Kidney (tissue), 14 donors: ENCODE results near the gene PXYLP1. TPM values are rescaled to one million over a fixed set of nuclear protein-coding genes. Genes with fewer than 3 reads are reported as not detected.

ENCODE experiments used
- DNase-seq, 5 donors: peaks; one replicate each; pipeline ENCODE4 v3.0.0-alpha.2; 2013 to 2020
- FAIRE-seq: peaks from 2 replicates; lab custom pipeline; 2012; peaks lifted over from hg19 to GRCh38; lab: Jason Lieb, UNC
- H3K27ac ChIP-seq, 2 donors: one replicate each; pipeline ENCODE4 v1.7.0; 2013; ENCODE audit warnings: low read depth in 2 of 2, low read length in 2 of 2, inconsistent platforms in 1 of 2
- H3K27me3 ChIP-seq: one replicate; pipeline ENCODE4 v1.7.1; 2013; ENCODE audit warnings: low read length, inconsistent platforms; ENCODE audit not compliant: control insufficient read depth, insufficient read depth
- H3K36me3 ChIP-seq, 3 donors: one replicate each; pipeline versions ENCODE4 v1.7.0 to v1.7.1; 2013; ENCODE audit warnings: low read length in 3 of 3, control low read depth in 1 of 3, inconsistent platforms in 1 of 3; ENCODE audit not compliant: insufficient read depth in 3 of 3, control insufficient read depth in 2 of 3
- H3K4me1 ChIP-seq, 3 donors: one replicate each; pipeline versions ENCODE4 v1.7.0 to v1.7.1; 2013; ENCODE audit warnings: low read length in 3 of 3, inconsistent platforms in 1 of 3, low read depth in 1 of 3; ENCODE audit not compliant: control insufficient read depth in 2 of 3, insufficient read depth in 2 of 3
- H3K4me3 ChIP-seq, 3 donors: one replicate each; pipeline versions ENCODE4 v1.7.0 to v1.8.1; 2013; ENCODE audit warnings: low read length in 3 of 3, control low read depth in 1 of 3, inconsistent platforms in 1 of 3
- H3K9ac ChIP-seq, 3 donors: one replicate each; pipeline versions ENCODE4 v1.7.0 to v1.7.1; 2013; ENCODE audit warnings: low read length in 3 of 3, control low read depth in 1 of 3, inconsistent platforms in 1 of 3
- H3K9me3 ChIP-seq, 3 donors: one replicate each; pipeline versions ENCODE4 v1.7.0 to v1.7.1; 2013; ENCODE audit warnings: low read length in 3 of 3, control low read depth in 1 of 3, inconsistent platforms in 1 of 3; ENCODE audit not compliant: control insufficient read depth in 2 of 3, insufficient read depth in 1 of 3
- CTCF ChIP-seq: IDR thresholded peaks from 3 replicates; pipeline ENCODE4 v1.5.1; 2012; ENCODE audit warnings: mild to moderate bottlenecking, moderate library complexity, borderline replicate concordance; ENCODE audit not compliant: insufficient read depth; ENCODE audit errors: extremely low read depth
- intact Hi-C: fragments of 100-400 bp; cut with DNase I; formaldehyde crosslinking; loops from one replicate; pipeline ENCODE4 v1.11.1; 2022
- polyA plus RNA-seq: library from polyadenylated mRNA; stranded (reverse); fragments of 350-450 nt; fragmentation: Illumina TruSeq; extraction: RNeasy Lipid Tissue Mini Kit (QIAGEN cat#74804); gene quantifications from one replicate; pipeline ENCODE4 v1.2.3, GENCODE V29; 2014; ENCODE audit warnings: low read depth, low replicate concordance; ENCODE audit not compliant: insufficient read depth
- total RNA-seq: library from RNA; stranded (reverse); fragmentation: NEBNext Ultra II Directional; extraction: Animal tissue kit (Norgen Biotek cat#: 25700); gene quantifications from one replicate; pipeline ENCODE4 v1.2.1, GENCODE V29; 2021
- donor health status: control.
- donor health status: control.
- donor health status: control.
- donor health status: control.
- donor health status: control.
- donor health status: DM: yes; HTN: yes; CAD: no.
- donor health status: Normal renal cell carcinoma (clear cell type).

The PXYLP1 gene
- total and polyA plus RNA-seq, 2 donors from 2014 or later = 5.4 to 11.9 TPM

GRCh38 chr3:141212555-141212954 is 19.1 kb upstream of the PXYLP1 start:
- Histone ChIP-seq H3K9me3 (peaks cover 0 to 11% (median 2%) of the 10 kb centered on the region in 3 donors), H3K27me3 (no peaks in the 10 kb centered on the region), H3K4me3 (no peak overlapping the region), H3K27ac (no peak overlapping the region), H3K4me1 (no peaks in the 10 kb centered on the region), H3K9ac (no peak overlapping the region), H3K36me3 (no peaks in the 10 kb centered on the region)
- intact Hi-C loops = no loop called here
- DNase-seq (no peak), FAIRE-seq (no peak)
- TF ChIP-seq CTCF = no peak

DNA sequence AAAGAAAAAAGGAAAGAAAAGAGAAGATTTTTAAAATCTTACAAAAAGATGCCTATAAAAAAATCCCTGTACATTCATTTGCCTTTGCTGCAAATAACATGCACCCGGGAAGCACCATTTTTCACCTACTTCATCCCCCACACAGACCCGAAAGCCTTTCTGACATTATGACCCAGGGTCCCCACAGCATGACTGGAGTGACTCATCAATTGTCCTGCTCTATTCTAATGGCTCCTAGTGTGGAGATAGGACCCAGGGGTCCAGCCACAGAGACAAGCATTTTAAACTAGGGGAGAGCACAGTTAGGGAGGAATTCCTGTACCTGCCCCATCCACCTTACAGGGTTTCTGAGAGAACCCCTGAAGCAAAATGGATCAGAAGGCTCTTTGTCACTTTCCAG is 14.7 kb upstream of the PXYLP1 start:
- no peaks in the 10 kb centered on the region for H3K36me3 ChIP-seq
- H3K27me3 ChIP-seq = no peaks in the 10 kb centered on the region
- DNase-seq (no peak), FAIRE-seq (no peak)
- TF ChIP-seq CTCF = no peak
- H3K4me3 ChIP-seq = no peak overlapping the region
- intact Hi-C loops = no loop called here
- H3K4me1 ChIP-seq = no peaks in the 10 kb centered on the region
- H3K27ac ChIP-seq = no peak overlapping the region
- H3K9ac ChIP-seq = no peak overlapping the region
- peaks cover 0 to 10% (median 2%) of the 10 kb centered on the region in 3 donors for H3K9me3 ChIP-seq

DNA sequence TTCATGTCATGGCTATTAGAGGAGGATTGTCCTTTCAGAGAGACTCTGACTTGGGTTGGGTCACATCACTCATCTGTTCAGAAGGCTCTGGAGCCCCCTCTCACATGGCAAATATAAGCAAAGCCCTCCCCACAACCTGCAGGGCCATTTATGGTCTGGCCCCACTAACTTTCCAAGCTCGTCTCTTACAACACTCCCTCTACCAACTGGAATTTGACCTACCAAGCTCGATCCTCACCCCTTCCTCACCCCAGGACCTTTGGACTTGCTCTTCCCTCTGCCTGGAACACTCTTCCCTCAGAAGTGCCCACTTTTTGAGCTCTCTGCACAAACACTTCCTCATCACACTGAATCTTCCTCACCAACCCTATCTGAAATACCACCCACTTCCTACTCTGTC is 14.2 kb upstream of the PXYLP1 start:
- Histone ChIP-seq H3K27me3 (no peaks in the 10 kb centered on the region), H3K4me3 (no peak overlapping the region), H3K36me3 (no peaks in the 10 kb centered on the region), H3K9ac (no peak overlapping the region), H3K27ac (no peak overlapping the region), H3K9me3 (peaks cover 0 to 6% (median 2%) of the 10 kb centered on the region in 3 donors), H3K4me1 (no peaks in the 10 kb centered on the region)
- no peak for TF ChIP-seq CTCF
- FAIRE-seq = no peak
- no peak for DNase-seq
- intact Hi-C loops = no loop called here
